GM19035 (cell line): ENCODE results near the gene TENT5C.

Experiments used
- ATAC-seq: cut with Tn5 transposase; IDR thresholded peaks from one replicate; pipeline ENCODE4 v1.9.1; 2021; ENCODE audit not compliant: unreplicated experiment

The TENT5C gene

GRCh38 chr1:117590273-117590925 is 15.4 kb upstream of the TENT5C start:
- ATAC-seq, result no peak

DNA sequence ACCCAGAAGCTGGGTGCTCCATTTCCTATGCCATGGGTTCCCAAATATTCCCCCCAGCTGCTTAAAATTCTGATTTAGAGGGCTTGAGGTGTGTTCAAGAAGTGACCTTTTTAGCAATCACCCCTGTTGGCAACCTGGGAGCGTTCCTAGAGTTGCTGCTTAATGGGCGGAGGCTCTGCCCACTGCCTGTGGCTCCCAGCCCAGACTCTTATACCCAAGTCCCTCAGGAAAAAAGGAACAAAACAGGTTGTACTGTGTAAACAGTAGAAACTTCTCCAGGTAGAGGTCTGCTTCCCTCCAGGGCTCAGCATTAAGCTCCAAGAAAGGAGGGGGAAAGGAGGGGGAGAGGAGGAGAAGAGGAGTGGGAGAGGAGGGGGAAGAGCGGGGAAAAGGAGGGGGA is 14.6 kb upstream of the TENT5C start:
- no peak for ATAC-seq

DNA sequence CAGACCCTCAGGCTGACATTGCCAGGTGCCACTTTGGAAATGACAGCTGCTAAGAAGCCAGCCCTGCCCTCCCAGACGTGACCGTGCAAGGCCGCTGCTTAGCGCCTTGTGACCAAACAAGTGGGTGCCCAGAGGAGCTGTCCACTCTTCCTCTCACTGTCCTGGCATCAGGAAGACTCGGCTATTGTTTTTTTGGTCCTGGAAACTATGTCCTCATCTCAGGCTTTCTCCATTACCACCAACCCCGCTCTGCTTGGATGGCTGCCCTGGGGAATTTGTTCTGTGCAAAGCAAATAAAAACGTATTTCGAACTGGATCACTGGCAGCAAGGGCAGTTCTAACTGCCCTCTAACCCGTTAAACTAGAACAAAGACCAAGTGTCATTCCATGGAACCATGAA is 13.7 kb upstream of the TENT5C start:
- ATAC-seq, result no peak

DNA sequence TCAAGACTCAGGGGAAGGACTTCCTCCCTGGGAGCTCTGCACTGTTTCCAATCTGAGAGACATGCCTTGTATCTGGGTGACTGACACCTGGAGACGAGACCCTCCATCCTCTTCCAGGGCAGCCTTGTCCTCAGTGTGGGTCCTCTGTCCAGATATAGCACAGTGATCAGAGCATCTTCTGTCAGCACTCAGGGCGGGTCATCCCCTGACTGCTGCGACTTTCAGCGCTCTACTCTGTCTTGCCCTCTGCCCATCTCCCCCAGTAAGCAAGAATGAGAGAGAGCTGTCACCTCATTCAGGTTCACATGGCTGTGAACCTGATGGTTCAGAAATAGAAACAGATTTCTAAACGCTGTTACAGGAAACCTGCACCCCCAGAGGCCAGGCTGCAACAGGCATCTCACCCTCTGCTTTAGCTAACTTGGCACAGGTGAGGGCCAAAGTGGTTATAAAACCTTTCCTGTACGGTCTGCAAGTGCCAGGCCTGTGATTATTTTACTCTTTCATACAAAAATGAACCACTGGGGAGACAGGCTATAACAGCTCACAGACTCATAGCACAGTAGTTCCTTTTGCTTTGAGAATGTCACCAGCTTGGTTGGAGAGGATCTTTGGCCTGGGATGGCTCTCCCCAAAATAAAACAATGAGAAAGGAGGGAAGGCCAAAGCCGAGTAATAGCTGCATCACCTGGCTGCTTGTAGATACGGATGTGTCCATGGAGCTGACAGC is 11.4 kb upstream of the TENT5C start:
- no peak for ATAC-seq

- ATAC-seq, result no peak
Measured at GRCh38 chr1:117596023-117596720, 9.7 kb upstream of the TENT5C start.

GRCh38 chr1:117598489-117598888 is 7.4 kb upstream of the TENT5C start:
- ATAC-seq, result no peak

DNA sequence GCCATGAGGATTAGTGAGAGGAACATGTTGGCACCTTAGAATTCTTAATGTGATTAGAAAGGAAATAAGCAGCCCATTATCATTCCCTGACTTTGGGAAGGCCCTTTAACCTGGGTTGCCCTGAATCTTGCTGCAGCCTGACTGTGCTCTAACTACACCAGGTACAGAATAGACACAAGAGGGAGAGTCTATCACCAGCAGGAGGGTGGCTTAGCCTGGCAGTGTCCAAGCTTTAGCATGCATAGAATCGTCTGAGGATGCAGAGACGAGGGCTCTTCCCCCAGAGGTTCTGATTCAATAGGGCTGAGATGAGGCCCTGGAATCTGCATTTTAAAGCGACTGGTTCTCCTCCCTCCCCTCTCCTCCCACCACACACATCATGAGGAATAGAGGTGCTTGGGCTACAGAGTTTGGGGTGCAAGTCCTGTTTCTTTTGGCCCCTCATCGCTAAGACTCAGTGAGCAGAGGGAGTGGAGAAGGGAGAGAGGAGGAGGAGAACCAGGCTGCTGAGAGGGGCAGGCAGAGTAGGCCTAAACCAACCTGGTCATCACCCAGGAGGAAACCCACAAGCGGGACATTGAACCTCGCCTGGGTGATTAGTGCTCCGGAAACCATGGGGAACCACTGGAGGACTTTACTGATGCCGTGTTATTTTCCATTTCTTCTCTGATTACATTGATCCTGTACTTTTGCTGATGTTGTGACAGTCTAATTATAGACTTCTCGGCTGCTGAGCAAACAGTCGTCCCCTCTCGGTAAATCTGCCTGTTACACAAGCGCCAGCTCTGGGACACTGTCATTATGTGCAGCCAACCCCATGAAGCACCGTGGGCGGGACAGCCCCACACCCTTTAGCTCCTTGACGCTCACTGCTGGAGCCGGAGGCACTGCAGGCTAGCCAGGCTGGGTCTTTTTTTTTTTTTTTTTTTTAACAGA is 6.3 kb upstream of the TENT5C start:
- no peak for ATAC-seq

GRCh38 chr1:117600325-117600943 is 5.4 kb upstream of the TENT5C start:
- no peak for ATAC-seq

DNA sequence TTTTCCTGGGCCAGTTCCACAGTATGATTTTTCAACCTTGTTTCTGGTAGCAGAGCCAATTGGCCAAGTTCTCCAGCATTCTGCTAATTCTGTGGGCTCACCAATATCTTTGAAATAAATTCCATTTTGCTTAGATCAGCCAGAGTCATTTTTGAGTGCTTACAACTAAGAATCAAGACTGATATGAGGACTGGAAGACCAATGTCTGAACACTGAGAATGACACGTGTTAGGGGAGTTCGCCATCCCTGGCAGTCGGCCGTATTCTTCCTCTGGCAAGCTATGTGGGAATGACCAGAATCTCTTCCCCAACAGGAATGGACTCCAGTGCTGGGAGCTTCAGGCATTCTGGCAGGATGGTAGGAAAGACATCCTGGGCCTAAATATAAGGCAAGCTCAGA is 4.9 kb upstream of the TENT5C start:
- no peak for ATAC-seq

DNA sequence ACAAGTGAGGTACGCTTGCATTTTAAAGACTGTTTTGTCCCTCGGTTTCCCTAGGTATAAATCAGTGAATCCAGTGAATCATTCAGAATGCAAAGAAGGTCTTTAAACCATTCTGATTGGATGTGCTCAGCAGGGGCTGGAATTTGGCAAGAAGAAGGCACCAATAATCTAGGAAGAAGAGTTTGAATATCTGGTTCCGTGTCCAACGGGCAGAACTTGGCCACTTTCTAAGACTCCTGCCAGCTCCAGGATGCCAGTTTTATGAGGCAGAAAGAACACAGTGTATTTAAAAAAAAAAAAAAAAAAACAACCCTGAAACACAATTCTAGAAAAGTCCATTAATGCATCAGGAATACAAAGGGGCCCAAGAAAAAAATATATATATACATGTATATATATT is 3.0 kb upstream of the TENT5C start:
- ATAC-seq, result no peak

DNA sequence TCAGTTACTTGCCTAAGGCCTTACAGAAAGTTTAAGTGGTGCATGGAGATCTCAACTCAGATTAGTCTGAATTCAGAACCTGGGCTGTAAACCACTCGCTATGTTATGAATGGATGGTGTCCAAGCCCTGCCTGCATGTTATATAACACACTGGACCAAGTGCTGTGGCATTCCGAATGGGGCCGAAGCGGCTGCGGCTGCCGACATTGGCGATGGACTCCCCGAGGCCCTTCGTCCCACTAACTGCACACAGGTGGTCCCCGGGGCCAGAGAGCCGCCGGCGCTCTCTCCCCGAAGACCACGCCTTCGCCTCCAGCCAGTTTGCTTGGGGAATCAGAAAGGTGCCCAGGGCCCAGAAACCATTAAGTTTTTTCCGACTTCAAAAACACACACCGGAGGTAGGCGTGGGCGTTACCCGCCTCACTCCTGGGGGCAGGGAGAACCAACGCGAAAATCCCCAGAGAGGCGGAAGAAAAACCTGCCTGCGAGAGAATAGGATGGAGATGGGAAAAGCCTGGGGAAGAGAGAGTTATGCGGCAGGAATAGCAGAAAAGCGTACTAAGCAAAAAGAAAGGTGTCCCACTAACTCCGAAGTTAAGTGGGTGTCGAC is 579 bp upstream of the TENT5C start:
- peak; percentile 29 for ATAC-seq

DNA sequence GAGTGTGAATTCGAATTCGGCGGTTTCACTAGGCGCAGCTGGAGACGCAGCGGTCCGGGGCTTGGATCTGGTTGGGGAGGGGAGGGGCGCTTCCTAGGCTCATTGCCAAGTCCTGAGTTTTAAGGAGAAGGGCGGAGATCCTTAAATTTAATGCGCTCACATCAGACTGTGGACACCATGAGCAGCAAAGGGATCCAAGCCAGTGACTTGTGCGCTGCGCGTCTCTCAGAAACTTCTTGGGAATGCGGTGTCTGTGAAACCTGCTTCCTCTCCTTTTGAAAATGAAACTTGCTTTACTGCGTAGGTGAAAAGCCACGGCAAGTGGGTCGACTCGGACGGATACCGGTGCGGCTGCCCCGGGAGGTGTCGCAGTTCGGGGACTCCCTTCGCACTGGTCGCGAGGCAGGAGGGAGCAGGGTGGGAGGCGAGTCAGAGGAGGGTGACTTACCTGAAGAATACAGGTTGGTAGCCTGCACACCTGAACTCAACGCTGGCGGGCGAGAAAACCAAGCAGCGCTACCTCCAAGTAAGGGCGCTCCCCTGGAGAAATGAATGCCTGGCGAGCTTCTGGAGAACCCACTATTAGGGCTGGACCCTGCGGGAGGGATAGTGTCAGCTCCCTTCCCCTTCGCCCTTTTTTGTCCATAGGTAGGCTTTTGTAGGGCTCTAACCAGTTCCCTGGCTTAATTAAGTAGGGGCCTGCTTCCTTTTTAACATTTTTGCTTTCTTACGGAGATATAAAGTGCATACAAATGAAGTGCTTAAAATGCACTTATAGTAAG is 992 bp downstream of the TENT5C start:
- no peak for ATAC-seq

GRCh38 chr1:117607471-117607870 is 1.6 kb downstream of the TENT5C start:
- ATAC-seq, result no peak

- no peak for ATAC-seq
Measured at GRCh38 chr1:117608115-117608615, 2.3 kb downstream of the TENT5C start.

DNA sequence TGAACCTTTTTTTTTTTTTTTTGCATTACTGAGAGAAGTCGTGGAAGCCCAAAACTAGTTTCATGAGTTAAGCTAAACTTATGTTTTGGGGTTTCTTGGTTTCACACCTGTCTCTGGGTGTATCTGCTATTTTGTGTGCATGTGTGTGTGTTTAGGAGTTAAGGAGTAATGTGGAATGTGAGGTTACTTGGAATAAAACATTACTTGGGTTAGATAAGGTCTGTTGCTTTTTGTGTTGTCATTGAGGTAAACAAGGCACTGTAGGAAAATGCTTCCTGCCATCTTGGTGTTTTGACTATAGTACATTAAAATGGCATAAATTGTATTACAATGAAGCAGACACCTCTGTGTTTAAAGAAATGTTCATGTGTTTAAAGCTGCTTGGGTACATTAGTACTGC is 2.9 kb downstream of the TENT5C start:
- ATAC-seq, result no peak

DNA sequence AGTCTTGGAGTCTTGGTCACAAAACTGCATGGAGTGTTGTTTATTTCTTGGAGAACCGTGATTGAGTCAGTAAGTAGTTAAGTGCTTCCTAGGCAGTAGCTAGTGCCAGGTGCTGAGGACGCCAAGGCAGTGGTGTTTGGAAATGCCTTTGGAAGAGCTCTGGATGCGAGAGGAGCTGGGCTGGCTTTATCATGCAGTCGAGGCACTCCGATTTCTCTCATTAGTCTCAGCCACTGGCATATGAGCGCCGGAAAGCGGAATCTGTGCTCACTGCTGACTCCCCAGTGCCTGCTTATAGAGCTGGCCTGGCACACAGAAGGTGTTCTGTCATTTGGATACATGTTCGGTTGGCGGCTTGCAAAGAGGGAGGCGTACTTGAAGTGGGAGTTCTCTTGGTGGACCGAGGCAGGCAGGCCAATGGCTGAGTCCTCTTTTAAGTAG is 3.6 kb downstream of the TENT5C start:
- ATAC-seq, result no peak

- ATAC-seq, result no peak
Measured at GRCh38 chr1:117610036-117610435, 4.2 kb downstream of the TENT5C start.

DNA sequence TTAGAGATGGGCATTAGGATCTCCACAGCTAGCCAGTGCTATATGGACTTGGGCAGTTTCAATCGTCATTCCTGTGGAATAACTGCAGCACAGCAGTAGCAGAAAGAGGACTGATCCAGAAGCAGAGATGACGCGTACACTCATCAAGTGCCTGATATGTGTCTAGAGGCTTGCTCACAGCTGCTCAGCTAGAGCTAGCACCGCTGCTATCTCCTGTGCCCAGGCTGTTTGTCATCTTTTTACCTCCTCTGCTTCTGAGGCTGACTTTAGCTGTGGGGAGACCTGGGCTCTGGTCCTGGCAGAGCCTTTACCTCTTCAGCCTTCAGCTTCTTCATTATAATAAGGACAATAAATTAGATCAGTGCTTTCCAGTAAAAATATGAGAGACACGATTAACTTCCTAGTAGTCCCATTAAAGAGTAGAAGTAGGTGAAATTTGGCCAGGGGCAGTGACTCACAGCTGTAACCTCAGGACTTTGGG is 5.3 kb downstream of the TENT5C start:
- no peak for ATAC-seq

DNA sequence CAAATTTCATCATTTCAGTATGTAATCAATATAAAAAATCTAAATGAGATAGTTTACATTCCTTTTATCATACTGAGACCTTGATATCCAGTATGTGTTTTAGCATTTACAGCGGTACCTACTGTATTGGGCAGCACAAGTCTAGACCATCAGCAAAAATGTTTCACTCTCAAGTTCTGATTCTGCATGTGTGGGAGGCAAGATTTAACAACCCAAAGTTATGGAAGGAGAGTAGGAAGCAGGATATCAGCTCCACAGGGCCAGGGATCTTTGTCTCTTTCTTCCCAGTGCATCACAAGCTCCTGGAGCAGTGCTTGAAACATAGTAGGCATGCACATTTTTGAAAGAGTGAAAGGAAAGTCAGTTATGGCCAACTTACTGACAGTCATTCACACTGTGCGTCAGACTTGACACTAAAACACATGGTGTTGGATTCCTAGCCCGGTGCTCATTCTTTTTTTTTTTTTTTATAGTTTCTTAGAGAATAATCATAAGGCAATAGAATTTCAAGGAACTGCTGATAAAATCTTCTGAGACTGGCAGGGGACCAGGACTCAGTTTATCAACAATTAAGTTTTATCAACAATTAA is 6.1 kb downstream of the TENT5C start:
- no peak for ATAC-seq
